ENCODE results near the gene AIFM1.

Gene AIFM1

GRCh38 chrX:130165703-130166502, at the start of gene AIFM1:
Gene AIFM1 (minus strand): TSS chrX:130165841. CDS start chrX:130165656, 185 bp downstream.
- DNase-seq = peak; percentile 94 to 96

- DNase-seq = no peak
These were observed 47.7 kb upstream of the AIFM1 start for GRCh38 chrX:130213376-130213775.

DNA sequence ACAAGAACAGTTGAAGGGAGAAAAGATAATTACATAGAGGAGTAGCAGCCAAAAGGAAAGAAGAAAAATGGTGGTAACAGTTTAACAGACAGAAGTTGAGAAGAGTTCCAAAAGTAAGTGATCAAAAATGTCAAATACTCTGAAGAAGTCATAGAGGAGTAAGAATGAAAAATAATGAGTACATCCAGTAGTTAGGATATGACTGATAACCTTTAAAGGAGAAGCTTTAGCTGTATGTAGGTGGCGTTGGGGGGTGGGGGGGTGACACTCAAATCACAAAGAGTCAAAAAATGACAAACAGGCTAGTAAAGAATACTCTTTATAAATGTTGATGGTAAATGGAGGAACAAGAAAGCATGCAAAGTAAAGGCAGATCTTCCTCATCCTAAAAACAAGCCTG, 46.7 kb upstream of the AIFM1 start:
- DNase-seq = no peak

- no peak for DNase-seq
These were observed 46.0 kb upstream of the AIFM1 start for GRCh38 chrX:130211415-130212186.

GRCh38 chrX:130204647-130205046, 39.0 kb upstream of the AIFM1 start:
- no peak for DNase-seq

- DNase-seq = no peak
These were observed 31.8 kb upstream of the AIFM1 start for GRCh38 chrX:130197464-130197863.

GRCh38 chrX:130196466-130196865, 30.8 kb upstream of the AIFM1 start:
- DNase-seq = no peak

- DNase-seq = no peak
These were observed 25.2 kb upstream of the AIFM1 start for GRCh38 chrX:130190801-130191200.

GRCh38 chrX:130186651-130187050, 21.0 kb upstream of the AIFM1 start:
- DNase-seq = no peak

- DNase-seq = no peak
These were observed 19.2 kb upstream of the AIFM1 start for GRCh38 chrX:130184857-130185256.

DNA sequence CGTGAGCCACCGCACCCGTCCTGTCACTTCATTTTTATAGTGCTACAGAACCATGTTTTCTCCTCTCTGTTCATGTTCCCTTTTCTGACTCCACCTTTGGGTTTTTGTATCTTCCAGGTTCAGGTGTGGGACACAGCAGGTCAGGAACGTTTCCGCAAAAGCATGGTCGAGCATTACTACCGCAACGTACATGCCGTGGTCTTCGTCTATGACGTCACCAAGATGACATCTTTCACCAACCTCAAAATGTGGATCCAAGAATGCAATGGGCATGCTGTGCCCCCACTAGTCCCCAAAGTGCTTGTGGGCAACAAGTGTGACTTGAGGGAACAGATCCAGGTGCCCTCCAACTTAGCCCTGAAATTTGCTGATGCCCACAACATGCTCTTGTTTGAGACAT, 18.5 kb upstream of the AIFM1 start:
- no peak for DNase-seq

DNA sequence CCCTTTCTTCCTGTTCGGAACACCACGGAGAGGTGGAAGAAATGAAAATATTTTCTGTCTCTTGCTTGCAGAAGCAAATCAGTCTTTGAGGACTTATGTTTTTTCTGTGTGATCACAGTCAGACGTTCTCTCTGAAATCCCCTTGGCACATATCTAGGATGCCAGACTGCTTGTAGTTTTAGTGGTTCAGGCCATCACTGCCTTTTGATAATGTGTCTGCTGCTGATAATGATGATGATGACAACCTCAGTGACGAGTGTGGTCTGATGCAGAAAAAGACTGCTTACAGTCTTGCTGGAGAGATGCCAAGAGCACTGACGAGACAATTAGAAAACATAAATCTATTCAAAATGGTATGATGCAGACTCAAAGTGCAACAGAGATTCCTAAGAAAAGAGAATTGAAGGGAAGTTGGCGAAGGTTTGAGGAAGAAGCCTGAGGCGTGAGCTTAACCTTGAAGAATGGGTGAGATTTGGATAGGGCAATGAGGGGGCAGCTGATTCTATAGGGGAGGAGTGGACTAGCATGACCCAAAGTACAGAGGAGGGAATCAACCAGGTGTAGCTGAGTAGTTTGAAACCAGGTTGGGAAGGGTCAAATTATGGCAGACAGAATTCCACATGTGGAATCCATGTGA, 14.1 kb upstream of the AIFM1 start:
- no peak for DNase-seq

DNA sequence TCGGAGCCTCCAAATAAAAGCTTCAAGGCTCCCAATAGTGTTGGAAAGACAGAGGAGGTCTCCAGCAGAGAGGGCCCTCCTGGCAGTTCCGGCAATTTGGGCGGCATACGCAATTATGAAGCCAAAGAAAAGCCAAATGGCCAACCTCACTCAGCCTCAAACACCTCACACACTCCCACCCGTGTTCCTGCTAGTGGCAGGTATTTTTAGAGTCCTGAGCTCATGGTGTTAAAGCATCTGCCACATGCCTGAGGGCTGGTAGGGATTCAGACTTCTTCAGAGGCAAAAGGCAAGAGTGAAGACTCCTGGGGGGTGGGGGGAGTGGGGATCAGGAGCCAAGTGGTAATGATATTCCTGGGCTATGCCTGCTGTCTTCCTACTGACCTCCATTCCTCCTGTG, 13.5 kb upstream of the AIFM1 start:
- DNase-seq = no peak

- no peak for DNase-seq
These were observed 11.3 kb upstream of the AIFM1 start for GRCh38 chrX:130176942-130177341.

DNA sequence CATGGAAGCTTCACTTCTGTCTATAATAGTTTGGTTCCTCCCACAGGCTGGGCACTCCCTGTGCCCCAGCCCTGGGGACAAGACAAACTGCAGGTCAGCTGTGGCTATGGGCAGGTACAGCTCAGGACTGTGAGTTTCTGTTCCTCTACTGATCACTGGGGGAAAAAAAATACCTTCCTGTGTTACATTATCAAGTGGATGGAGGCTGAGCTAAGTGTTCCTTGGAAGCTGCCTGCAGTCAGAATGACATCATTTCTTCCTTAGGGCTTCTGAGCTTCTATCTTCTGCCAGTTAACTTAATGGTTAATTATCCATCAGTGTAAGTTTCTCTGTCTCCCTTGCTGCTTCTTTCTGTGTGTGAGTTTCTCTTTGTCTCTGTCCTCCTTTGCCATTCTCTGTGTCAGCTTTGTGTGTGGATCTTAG, 10.7 kb upstream of the AIFM1 start:
- DNase-seq = no peak

DNA sequence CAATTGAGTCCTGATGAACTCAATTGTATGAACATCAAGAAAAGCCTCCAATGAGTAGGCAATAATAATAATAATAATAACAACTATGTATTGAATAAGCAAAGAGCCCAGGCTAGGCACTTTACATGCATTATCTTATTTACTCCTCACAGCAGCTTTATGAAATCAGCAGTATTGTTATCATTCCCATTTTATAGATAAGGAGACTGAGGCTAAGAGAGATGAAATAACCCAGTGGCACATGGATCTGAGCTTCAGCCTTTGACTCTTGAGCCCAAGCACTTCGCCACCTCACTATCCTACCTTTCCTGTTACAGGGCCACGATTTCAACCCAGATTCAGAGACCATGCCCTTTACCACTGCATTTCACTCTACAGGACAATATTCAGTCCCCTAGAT, 9.3 kb upstream of the AIFM1 start:
- DNase-seq = no peak

DNA sequence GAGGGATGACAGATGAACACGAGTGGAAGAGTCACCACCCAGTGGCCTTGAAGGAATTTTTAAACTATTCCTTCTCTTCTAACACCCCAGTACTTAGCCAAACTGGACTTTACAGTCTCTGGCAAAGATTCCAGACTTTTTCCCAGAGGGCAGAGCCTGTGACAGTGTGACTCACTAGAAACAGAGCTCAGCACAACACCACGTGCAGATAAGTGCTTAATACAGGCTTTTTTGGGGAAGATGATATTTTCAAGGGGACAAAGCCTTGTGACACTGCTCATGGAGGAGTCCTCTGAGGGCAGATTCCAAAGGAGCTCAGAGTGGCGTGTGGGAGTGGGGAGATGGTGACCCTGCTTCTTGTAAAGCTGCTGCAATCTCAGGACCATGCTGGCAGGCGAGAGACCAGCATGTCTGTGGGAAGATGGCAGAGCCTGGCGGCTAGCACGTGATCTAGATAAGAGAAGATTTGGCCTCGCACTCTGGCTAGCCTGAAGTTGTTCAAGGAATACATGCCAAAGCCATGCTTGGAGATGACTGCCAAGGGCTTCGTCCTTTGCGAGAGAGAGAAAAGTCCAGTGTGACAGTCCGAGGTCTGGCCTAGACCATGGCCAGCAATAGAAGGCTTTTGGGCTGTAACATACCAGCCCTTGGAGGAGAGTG, 8.5 kb upstream of the AIFM1 start:
- no peak for DNase-seq

GRCh38 chrX:130173190-130173895, 7.7 kb upstream of the AIFM1 start:
- no peak for DNase-seq

DNA sequence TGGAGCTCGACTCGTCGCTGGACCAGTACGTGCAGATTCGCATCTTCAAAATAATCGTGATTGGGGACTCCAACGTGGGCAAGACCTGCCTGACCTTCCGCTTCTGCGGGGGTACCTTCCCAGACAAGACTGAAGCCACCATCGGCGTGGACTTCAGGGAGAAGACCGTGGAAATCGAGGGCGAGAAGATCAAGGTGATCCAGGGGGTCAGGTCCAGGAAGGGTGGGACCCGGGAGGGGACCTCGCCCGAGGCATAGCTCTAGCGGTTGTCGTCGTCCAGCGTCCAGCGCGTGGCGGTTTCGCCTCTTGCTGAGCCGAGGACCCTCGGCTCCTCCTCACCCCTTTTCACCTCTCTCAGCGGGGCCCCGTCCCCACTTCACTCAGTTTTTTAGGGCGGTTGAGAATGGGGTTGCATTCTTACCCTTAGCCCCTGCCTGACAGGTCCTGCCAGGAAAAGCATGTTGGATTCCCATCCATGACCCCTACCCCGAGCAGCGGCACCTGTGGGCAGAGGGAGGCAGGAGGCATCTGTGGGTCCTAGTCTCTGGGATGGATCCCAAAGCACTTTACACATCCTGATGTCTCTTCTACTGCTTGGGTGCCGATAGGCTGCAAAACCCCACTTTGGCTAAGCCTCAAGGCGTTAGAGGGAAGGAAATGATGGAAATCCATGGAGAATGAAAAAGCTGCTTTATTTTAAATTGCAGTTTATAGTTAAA, 6.6 kb upstream of the AIFM1 start:
- peak; percentile 14 to 44 for DNase-seq

DNA sequence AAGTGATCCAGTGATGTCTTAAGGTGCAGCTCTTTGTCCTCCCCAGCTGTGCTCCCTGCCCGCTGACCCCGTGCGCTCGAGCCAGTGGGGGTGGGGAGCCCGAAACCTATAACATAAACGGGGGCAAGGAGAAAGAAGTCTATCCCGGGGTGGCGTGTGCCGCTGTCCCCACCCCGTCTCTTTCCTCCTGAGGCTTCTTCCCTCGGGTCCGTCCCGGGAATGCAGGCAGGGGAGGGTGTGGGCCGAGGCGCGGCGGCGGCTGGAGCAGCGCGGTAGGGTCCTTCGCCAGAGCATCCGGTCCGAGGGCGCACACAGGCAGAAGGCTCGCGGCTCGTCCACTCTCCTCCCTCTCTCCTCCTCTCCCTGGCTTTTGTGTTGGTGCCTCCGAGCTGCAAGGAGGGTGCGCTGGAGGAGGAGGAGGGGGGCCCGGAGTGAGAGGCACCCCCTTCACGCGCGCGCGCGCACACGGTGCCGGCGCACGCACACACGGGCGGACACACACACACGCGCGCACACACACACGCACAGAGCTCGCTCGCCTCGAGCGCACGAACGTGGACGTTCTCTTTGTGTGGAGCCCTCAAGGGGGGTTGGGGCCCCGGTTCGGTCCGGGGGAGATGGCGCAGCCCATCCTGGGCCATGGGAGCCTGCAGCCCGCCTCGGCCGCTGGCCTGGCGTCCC, 5.9 kb upstream of the AIFM1 start, which contains the start of gene RAB33A:
TSS of gene RAB33A (plus strand) at position 517 of the 681 bp plus-strand sequence. CDS start at position 618, 101 bp downstream.
- peak; percentile 17 to 54 for DNase-seq
